CD8-positive, alpha-beta memory T cell (primary cell): Measurements from ENCODE around the gene SFMBT1. TPM values are rescaled to one million over a fixed set of nuclear protein-coding genes. Genes with fewer than 3 reads are reported as not detected.

Experiments
- CTCF ChIA-PET: fragments of 350-600 bp; sonication (Branson Sonifier 250); formaldehyde crosslinking; loops from one replicate; lab custom pipeline; 2021; ENCODE audit warnings: antibody characterized with exemption; lab: Charles Lee
- POLR2A ChIA-PET: fragments of 350-600 bp; sonication (Branson Sonifier 250); formaldehyde crosslinking; loops from one replicate; lab custom pipeline; 2021; ENCODE audit warnings: antibody characterized with exemption; lab: Charles Lee
- DNase-seq, 5 donors: peaks; one replicate each; pipeline versions ENCODE4 v3.0.0 to v3.0.0-alpha.2; 2020 to 2022; ENCODE audit warnings: mixed read lengths in 1 of 5
- H3K27ac ChIP-seq: one replicate; pipeline ENCODE4 v1.7.0; 2013; ENCODE audit warnings: low read depth, mild to moderate bottlenecking, low read length, moderate library complexity
- H3K27me3 ChIP-seq: 2 replicates; pipeline ENCODE4 v1.7.0; 2013; ENCODE audit warnings: low read length, mild to moderate bottlenecking; ENCODE audit not compliant: insufficient read depth, poor library complexity, severe bottlenecking
- H3K36me3 ChIP-seq: 2 replicates; pipeline ENCODE4 v1.7.0; 2013; ENCODE audit warnings: mild to moderate bottlenecking, low read length, moderate library complexity; ENCODE audit not compliant: insufficient read depth
- H3K4me1 ChIP-seq: 2 replicates; pipeline ENCODE4 v1.7.0; 2013; ENCODE audit warnings: mild to moderate bottlenecking, low read length, moderate library complexity; ENCODE audit not compliant: insufficient read depth
- H3K4me3 ChIP-seq: 2 replicates; pipeline ENCODE4 v1.7.0; 2013; ENCODE audit warnings: mild to moderate bottlenecking, low read length
- H3K9me3 ChIP-seq: 2 replicates; pipeline ENCODE4 v1.7.0; 2013; ENCODE audit warnings: mild to moderate bottlenecking, low read length
- H3K27ac Mint-ChIP-seq, 8 donors: one replicate each; pipeline ENCODE4 v1.8.0; 2020 to 2021; ENCODE audit warnings: mixed read lengths in 8 of 8, mild to moderate bottlenecking in 6 of 8, inconsistent platforms in 3 of 8, moderate library complexity in 3 of 8
- H3K27me3 Mint-ChIP-seq, 2 donors: one replicate each; pipeline ENCODE4 v1.8.0; 2020 to 2021; ENCODE audit warnings: mixed read lengths in 2 of 2, mild to moderate bottlenecking in 1 of 2, moderate library complexity in 1 of 2
- H3K36me3 Mint-ChIP-seq, 3 donors: one replicate each; pipeline ENCODE4 v1.8.0; 2020 to 2021; ENCODE audit warnings: mixed read lengths in 3 of 3, inconsistent platforms in 1 of 3, mild to moderate bottlenecking in 1 of 3
- H3K4me1 Mint-ChIP-seq, 3 donors: one replicate each; pipeline ENCODE4 v1.8.0; 2020 to 2021; ENCODE audit warnings: mixed read lengths in 3 of 3, inconsistent platforms in 1 of 3, mild to moderate bottlenecking in 1 of 3
- H3K4me3 Mint-ChIP-seq, 7 donors: one replicate each; pipeline ENCODE4 v1.8.0; 2020 to 2021; ENCODE audit warnings: mixed read lengths in 7 of 7, mild to moderate bottlenecking in 6 of 7, moderate library complexity in 4 of 7, inconsistent platforms in 2 of 7
- H3K9me3 Mint-ChIP-seq, 5 donors: one replicate each; pipeline ENCODE4 v1.8.0; 2020 to 2022; ENCODE audit warnings: mixed read lengths in 5 of 5, mild to moderate bottlenecking in 3 of 5, moderate library complexity in 2 of 5, inconsistent platforms in 1 of 5
- polyA plus RNA-seq: library from polyadenylated mRNA; unstranded; fragments of 300-500 nt; fragmentation: Illumina TruSeq; gene quantifications from one replicate; pipeline ENCODE4 v1.2.3, GENCODE V29; 2021
- total RNA-seq, 2 experiments: library from RNA; stranded (reverse); gene quantifications; one replicate each; pipeline ENCODE4 v1.2.3, GENCODE V29; 2021

The SFMBT1 gene
- total and polyA plus RNA-seq, 3 experiments from 2014 or later, result 17.0 to 21.0 (median 18.3) TPM

GRCh38 chr3:53051929-53052328 lies 6.1 kb upstream of the SFMBT1 start:
- ChIA-PET CTCF (no interaction called here), POLR2A (no interaction called here)
- Histone ChIP-seq H3K36me3 (no peaks in the 10 kb centered on the region), H3K4me1 (no peaks in the 10 kb centered on the region), H3K27ac (no peak overlapping the region), H3K9me3 (no peaks in the 10 kb centered on the region), H3K4me3 (no peak overlapping the region), H3K27me3 (no peaks in the 10 kb centered on the region)
- Mint-ChIP-seq H3K4me3 (no peak overlapping the region), H3K9me3 (no peaks in the 10 kb centered on the region), H3K27me3 (no peaks in the 10 kb centered on the region), H3K36me3 (peaks cover 0 to 2% (median 0%) of the 10 kb centered on the region in 3 donors), H3K4me1 (peaks cover 7 to 8% (median 8%) of the 10 kb centered on the region in 3 donors), H3K27ac (no peak overlapping the region)
- DNase-seq, result no peak

DNA sequence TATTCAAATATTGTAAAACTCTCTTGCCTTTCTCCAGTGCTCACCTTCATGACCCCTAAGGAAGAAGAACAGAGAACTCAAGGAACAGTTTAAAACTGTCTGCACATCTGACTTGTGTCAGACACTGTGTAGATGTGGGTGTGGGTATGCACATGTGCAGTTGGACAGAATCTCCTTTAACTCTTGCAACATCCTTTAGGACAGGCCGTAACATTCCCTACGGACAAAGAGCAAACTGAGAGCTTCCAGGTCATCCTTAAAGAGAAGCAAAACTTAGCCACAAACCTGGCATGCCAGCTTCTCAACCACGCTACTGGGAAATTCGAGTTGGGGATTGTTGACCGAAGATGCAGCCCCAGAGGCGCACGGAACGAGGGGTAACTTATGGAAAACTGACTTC lies 4.1 kb upstream of the SFMBT1 start:
- Histone ChIP-seq H3K9me3 (no peaks in the 10 kb centered on the region), H3K27me3 (no peaks in the 10 kb centered on the region), H3K4me3 (no peak overlapping the region), H3K36me3 (no peaks in the 10 kb centered on the region), H3K27ac (no peak overlapping the region), H3K4me1 (no peaks in the 10 kb centered on the region)
- H3K27me3 Mint-ChIP-seq, result no peaks in the 10 kb centered on the region
- peaks cover 0 to 6% (median 0%) of the 10 kb centered on the region in 3 donors for H3K36me3 Mint-ChIP-seq
- peak overlapping the region in 1 of 7 donors; percentile 40 for H3K4me3 Mint-ChIP-seq
- no peak for DNase-seq
- ChIA-PET POLR2A (no interaction called here), CTCF (no interaction called here)
- peak overlapping the region in 1 of 8 donors; percentile 58 for H3K27ac Mint-ChIP-seq
- H3K9me3 Mint-ChIP-seq, result no peaks in the 10 kb centered on the region
- H3K4me1 Mint-ChIP-seq, result peaks cover 10 to 13% (median 12%) of the 10 kb centered on the region in 3 donors

DNA sequence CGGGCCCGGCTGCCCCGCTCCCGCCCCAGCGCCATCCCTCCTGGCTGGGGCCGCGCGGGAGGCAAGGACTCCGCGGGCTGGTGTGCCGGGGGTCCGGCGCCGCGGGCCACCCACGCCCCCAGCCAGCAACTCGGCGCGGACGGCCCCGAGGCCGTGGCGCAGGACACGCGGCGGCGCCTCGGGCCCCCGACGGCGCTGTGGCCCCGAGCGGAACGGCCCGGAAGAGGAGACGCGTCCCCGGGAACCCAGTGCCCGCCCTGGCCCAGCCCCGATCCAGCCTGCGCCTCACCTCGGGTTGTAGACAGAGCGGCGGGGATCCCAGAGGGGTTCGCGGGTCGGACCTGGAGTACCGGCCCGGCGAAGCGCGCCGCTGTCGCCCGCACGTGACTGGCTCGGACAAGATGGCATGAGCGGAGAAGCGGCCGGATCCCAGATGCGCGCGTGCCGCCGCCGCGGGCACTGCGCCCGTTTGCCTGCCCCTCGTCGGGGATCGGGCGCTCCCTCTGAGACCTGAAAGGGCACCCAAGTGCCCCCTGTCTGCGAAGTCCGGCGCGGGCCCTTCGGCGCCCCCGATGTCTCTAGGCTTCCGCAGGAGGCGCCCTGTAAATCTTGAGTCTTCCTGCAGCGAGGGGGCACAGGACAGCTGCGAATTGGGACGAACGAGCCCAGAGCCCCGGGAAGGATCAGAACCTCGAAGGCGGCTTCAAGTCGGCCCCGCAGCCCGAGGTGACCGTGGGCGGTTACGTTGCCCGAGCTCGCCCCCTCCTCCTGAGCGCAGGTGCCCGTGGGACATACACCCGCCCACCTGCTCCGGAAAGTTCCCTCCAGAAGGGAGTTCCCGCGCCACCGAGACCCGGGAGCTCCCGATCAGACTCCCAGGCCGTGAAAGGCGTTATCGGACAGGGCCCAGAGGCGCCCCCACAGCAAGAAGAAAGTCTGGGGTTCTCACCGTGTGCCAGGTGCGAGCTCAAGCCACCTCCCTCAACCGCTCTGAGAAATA lies 598 bp upstream of the SFMBT1 start:
- Histone ChIP-seq H3K36me3 (no peaks in the 10 kb centered on the region), H3K27me3 (no peaks in the 10 kb centered on the region), H3K4me1 (peaks cover 27% of the 10 kb centered on the region), H3K27ac (peak overlapping the region; percentile 35), H3K9me3 (no peaks in the 10 kb centered on the region), H3K4me3 (peak overlapping the region; percentile 44)
- Mint-ChIP-seq H3K36me3 (peaks cover 0 to 11% (median 0%) of the 10 kb centered on the region in 3 donors), H3K27me3 (peaks cover 0 to 4% of the 10 kb centered on the region in 2 donors), H3K27ac (peak overlapping the region; percentile 87 to 98 (median 91)), H3K4me3 (peak overlapping the region; percentile 84 to 99 (median 87)), H3K4me1 (peaks cover 34 to 40% (median 38%) of the 10 kb centered on the region in 3 donors), H3K9me3 (no peaks in the 10 kb centered on the region)
- CTCF ChIA-PET, result interaction anchor here (0.6 to 2.2 kb wide), 18 partner anchors 8 to 154 kb away, joined by 3 to 15 read pairs (median 3); no protein-coding TSS in a partner anchor
- POLR2A ChIA-PET, result interaction anchor here (0.5 to 1.7 kb wide), 9 partner anchors 8 to 828 kb away, joined by 3 to 8 read pairs (median 4); no protein-coding TSS in a partner anchor
- DNase-seq, result peak; percentile 57 to 83 (median 70)

DNA sequence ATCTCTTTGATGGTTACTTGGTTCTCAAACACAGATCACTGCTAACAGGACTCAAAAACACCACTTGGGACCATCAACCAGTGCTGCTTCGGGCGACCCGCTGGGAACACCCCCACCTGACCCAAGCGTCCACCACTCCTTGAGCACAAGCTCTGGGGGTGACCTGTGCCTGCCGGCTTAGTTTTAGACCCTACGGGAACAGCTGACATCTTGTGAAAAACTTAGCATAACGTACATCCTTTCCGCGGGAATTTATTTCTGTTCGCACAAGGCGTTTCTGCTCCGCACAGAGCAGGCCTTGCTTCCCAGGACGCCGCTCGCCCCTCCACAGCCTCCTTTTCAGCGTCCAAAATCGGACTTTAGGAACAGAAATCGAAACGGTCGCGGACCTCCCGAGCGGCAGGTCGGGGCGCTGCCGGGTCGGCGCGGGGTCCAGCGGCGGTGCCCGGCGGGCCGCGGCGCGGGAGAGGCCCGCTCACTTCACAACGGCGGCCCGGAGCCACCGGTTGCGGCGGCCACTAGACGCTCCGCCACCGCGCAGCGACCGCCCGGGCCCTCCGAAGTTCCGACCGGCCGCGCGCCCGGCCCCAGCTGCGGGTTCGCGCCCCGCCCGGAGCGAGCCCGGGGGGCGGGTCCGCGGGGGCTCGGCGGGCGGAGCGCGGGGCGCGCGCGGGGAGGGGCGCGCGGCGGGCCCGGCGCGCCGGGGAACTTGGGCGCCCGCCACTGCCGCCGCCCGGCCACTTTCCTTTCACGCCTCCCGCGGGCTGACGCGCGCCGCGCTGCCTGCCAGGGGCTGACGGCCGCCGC lies 959 bp downstream of the SFMBT1 start:
- Mint-ChIP-seq H3K4me1 (peaks cover 42 to 52% (median 46%) of the 10 kb centered on the region in 3 donors), H3K27me3 (peaks cover 0 to 4% of the 10 kb centered on the region in 2 donors), H3K4me3 (peak overlapping the region; percentile 94 to 99 (median 97)), H3K27ac (peak overlapping the region; percentile 96 to 99 (median 98)), H3K36me3 (peaks cover 0 to 11% (median 0%) of the 10 kb centered on the region in 3 donors), H3K9me3 (no peaks in the 10 kb centered on the region)
- peak; percentile 53 to 77 (median 69) for DNase-seq
- H3K27me3 ChIP-seq, result no peaks in the 10 kb centered on the region
- ChIA-PET CTCF (interaction anchor here (0.6 to 2.2 kb wide), 7 partner anchors 13 to 152 kb away, joined by 3 to 15 read pairs (median 4); no protein-coding TSS in a partner anchor), POLR2A (interaction anchor here (0.6 to 1.7 kb wide), 8 partner anchors 9 to 152 kb away, joined by 3 to 8 read pairs (median 3); no protein-coding TSS in a partner anchor)
- no peaks in the 10 kb centered on the region for H3K36me3 ChIP-seq
- peak overlapping the region; percentile 71 for H3K4me3 ChIP-seq
- no peaks in the 10 kb centered on the region for H3K9me3 ChIP-seq
- H3K4me1 ChIP-seq, result peaks cover 33% of the 10 kb centered on the region
- peak overlapping the region; percentile 66 for H3K27ac ChIP-seq

DNA sequence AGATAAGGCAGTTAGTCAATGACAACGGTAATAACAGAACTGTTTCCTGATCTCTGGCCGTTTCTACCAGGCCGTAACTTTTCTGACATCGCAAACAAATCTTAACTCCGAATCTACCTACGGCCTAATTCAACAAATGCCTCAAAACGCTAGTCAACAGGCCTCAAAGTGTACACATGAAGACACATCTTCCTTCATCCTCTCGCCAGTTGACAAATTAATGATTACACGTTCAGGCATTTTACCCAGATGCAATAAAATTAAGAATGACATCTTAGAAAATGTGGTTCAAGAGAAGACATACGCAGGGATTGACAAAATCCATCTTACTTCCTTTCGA lies 1.5 kb downstream of the SFMBT1 start:
- Histone ChIP-seq H3K36me3 (no peaks in the 10 kb centered on the region), H3K4me3 (peak overlapping the region; percentile 71), H3K4me1 (peaks cover 35% of the 10 kb centered on the region), H3K9me3 (no peaks in the 10 kb centered on the region), H3K27ac (peak overlapping the region; percentile 66), H3K27me3 (no peaks in the 10 kb centered on the region)
- Mint-ChIP-seq H3K27ac (peak overlapping the region; percentile 96 to 99 (median 98)), H3K4me3 (peak overlapping the region; percentile 94 to 99 (median 97)), H3K9me3 (no peaks in the 10 kb centered on the region), H3K36me3 (peaks cover 0 to 11% (median 0%) of the 10 kb centered on the region in 3 donors), H3K4me1 (peaks cover 43 to 55% (median 48%) of the 10 kb centered on the region in 3 donors), H3K27me3 (peaks cover 0 to 4% of the 10 kb centered on the region in 2 donors)
- CTCF ChIA-PET, result interaction anchor here (0.7 to 1.2 kb wide), 2 partner anchors 29 to 34 kb away, joined by 3 to 4 read pairs; no protein-coding TSS in a partner anchor
- DNase-seq, result no peak
- POLR2A ChIA-PET, result interaction anchor here (0.7 to 0.9 kb wide), 3 partner anchors 9 to 152 kb away, joined by 3 read pairs; no protein-coding TSS in a partner anchor

GRCh38 chr3:53043738-53044137 lies 2.1 kb downstream of the SFMBT1 start:
- Histone ChIP-seq H3K4me1 (peaks cover 41% of the 10 kb centered on the region), H3K4me3 (peak overlapping the region; percentile 71), H3K27me3 (no peaks in the 10 kb centered on the region), H3K9me3 (no peaks in the 10 kb centered on the region), H3K36me3 (no peaks in the 10 kb centered on the region), H3K27ac (no peak overlapping the region)
- Mint-ChIP-seq H3K27me3 (peaks cover 0 to 4% of the 10 kb centered on the region in 2 donors), H3K4me3 (peak overlapping the region; percentile 16 to 99 (median 97)), H3K4me1 (peaks cover 48 to 61% (median 54%) of the 10 kb centered on the region in 3 donors), H3K36me3 (peaks cover 0 to 11% (median 0%) of the 10 kb centered on the region in 3 donors), H3K9me3 (no peaks in the 10 kb centered on the region), H3K27ac (peak overlapping the region; percentile 51 to 99 (median 98))
- CTCF ChIA-PET, result interaction anchor here (0.7 to 1.2 kb wide), 2 partner anchors 29 to 34 kb away, joined by 3 to 4 read pairs; no protein-coding TSS in a partner anchor
- no peak for DNase-seq
- POLR2A ChIA-PET, result interaction anchor here (0.7 to 1.6 kb wide), 3 partner anchors 10 to 1052 kb away, joined by 3 to 4 read pairs (median 3); no protein-coding TSS in a partner anchor

DNA sequence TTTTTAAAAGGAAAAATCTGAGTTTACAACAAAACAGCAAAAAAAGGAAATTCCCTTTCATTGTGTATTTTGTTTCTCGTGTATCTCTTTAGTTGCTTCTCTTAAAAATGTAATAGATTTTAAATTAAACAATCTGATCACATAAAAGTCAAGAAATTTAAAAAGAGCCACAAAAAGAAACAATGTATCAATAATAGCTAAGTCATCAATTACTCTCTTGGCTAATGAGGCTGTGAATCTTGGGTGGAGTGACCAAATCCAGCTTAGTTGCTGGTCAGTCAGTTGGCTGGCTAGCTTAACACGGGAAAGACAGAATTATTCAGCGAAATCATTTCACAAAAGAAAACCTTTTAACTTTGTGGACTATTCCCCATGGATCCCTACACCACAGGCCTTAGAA lies 3.2 kb downstream of the SFMBT1 start:
- Histone ChIP-seq H3K27ac (no peak overlapping the region), H3K36me3 (no peaks in the 10 kb centered on the region), H3K4me3 (no peak overlapping the region), H3K9me3 (no peaks in the 10 kb centered on the region), H3K4me1 (peaks cover 47% of the 10 kb centered on the region), H3K27me3 (no peaks in the 10 kb centered on the region)
- no peak for DNase-seq
- H3K27me3 Mint-ChIP-seq, result peaks cover 0 to 4% of the 10 kb centered on the region in 2 donors
- CTCF ChIA-PET, result no interaction called here
- H3K9me3 Mint-ChIP-seq, result no peaks in the 10 kb centered on the region
- H3K27ac Mint-ChIP-seq, result peak overlapping the region in 4 of 8 donors; percentile 35 to 96 (median 52)
- POLR2A ChIA-PET, result interaction anchor here (1.6 kb wide), 1 partner anchor 9 kb away, joined by 4 read pairs; no protein-coding TSS in a partner anchor
- peaks cover 51 to 70% (median 62%) of the 10 kb centered on the region in 3 donors for H3K4me1 Mint-ChIP-seq
- H3K36me3 Mint-ChIP-seq, result peaks cover 0 to 11% (median 0%) of the 10 kb centered on the region in 3 donors
- peak overlapping the region in 2 of 7 donors; percentile 16 to 94 for H3K4me3 Mint-ChIP-seq
